HepG2 (cell line): ENCODE data around the gene DDX1. TPM values are rescaled to one million over a fixed set of nuclear protein-coding genes. Genes with fewer than 3 reads are reported as not detected.
A peak's percentile ranks its signal among the peaks of the same experiment; 100 is the strongest.

Experiments used
- ATAC-seq: fragments of 200-7000 bp; cut with Tn5 transposase; 3 replicates; pipeline ENCODE4 v1.9.1; 2020; ENCODE audit warnings: mild to moderate bottlenecking, moderate library complexity
- BruUV-seq: library from RNA; stranded (reverse); fragments of 400-500 nt; replicated peaks from 2 replicates; lab custom pipeline; 2021; lab: Mats Ljungman, UMichigan
- CTCF ChIA-PET: fragments of 300-600 bp; formaldehyde crosslinking; extraction: SDS; loops from one replicate; lab custom pipeline; 2021; ENCODE audit warnings: low total read pairs, inconsistent platforms, low intra/inter-chr PET ratio; lab: Yijun Ruan, JAX
- POLR2A ChIA-PET: fragments of 350-600 bp; sonication (Branson Sonifier 250); formaldehyde crosslinking; loops from one replicate; lab custom pipeline; 2020; ENCODE audit warnings: antibody characterized with exemption, inconsistent platforms; lab: Yijun Ruan, JAX
- DNase-seq: peaks from one replicate; pipeline ENCODE4 v3.0.0-alpha.2; 2015; ENCODE audit warnings: low spot score
- FAIRE-seq: peaks from 3 replicates; lab custom pipeline; 2011; peaks lifted over from hg19 to GRCh38; lab: Jason Lieb, UNC
- H2AFZ ChIP-seq: one replicate; pipeline ENCODE4 v1.6.1; 2011; ENCODE audit warnings: low read length, inconsistent platforms
- H3K27ac ChIP-seq: fragments of 300-600 bp; 3 replicates; pipeline ENCODE4 v1.8.0; 2011; ENCODE audit warnings: mixed run types, mild to moderate bottlenecking, mixed read lengths, low read length, inconsistent platforms; ENCODE audit not compliant: insufficient read depth; ENCODE audit errors: extremely low read length
- H3K27me3 ChIP-seq, 2 experiments: fragments of 200-600 bp in 1 of 2; 2 replicates in 1 of 2; 3 replicates in 1 of 2; pipeline versions ENCODE4 v1.6.0 to v1.8.0; 2011; ENCODE audit warnings: low read length in 2 of 2, mild to moderate bottlenecking in 2 of 2, moderate library complexity in 2 of 2, inconsistent platforms in 1 of 2; ENCODE audit not compliant: insufficient read depth in 2 of 2, control insufficient read depth in 1 of 2
- H3K36me3 ChIP-seq, 2 experiments: fragments of 200-600 bp in 1 of 2; replicated peaks in 1 of 2; 2 replicates in 1 of 2; 3 replicates in 1 of 2; pipeline versions ENCODE4 v1.5.1 to v1.8.0; 2011; ENCODE audit warnings: low read length in 2 of 2, inconsistent platforms in 1 of 2; ENCODE audit not compliant: insufficient read depth in 2 of 2, control insufficient read depth in 1 of 2
- H3K4me1 ChIP-seq: 2 replicates; pipeline ENCODE4 v1.5.1; 2012; ENCODE audit warnings: low read length, inconsistent platforms; ENCODE audit not compliant: insufficient read depth
- H3K4me2 ChIP-seq: 2 replicates; pipeline ENCODE4 v1.6.0; 2011; ENCODE audit warnings: low read depth, low read length, inconsistent platforms
- H3K4me3 ChIP-seq, 3 experiments: fragments of 200-600 bp in 1 of 3; sonication (generic), shearing (Covaris generic) in 1 of 3; replicated peaks in 1 of 3; 2 replicates each; pipeline ENCODE4 v1.5.1; 2011 to 2016; ENCODE audit warnings: low read length in 3 of 3, inconsistent platforms in 2 of 3, low read depth in 2 of 3, mild to moderate bottlenecking in 2 of 3, control low read depth in 1 of 3, mixed read lengths in 1 of 3; ENCODE audit not compliant: insufficient read depth in 1 of 3
- H3K79me2 ChIP-seq: one replicate; pipeline ENCODE4 v1.6.1; 2011; ENCODE audit warnings: low read length, inconsistent platforms; ENCODE audit not compliant: insufficient read depth
- H3K9ac ChIP-seq: 2 replicates; pipeline ENCODE4 v1.6.0; 2011; ENCODE audit warnings: mild to moderate bottlenecking, low read depth, low read length, inconsistent platforms; ENCODE audit not compliant: insufficient read depth
- H3K9me3 ChIP-seq: 2 replicates; pipeline ENCODE4 v1.5.1; 2012; ENCODE audit warnings: mild to moderate bottlenecking, low read length
- H4K20me1 ChIP-seq: 2 replicates; pipeline ENCODE4 v1.6.0; 2011; ENCODE audit warnings: inconsistent platforms, mild to moderate bottlenecking, low read length, moderate library complexity; ENCODE audit not compliant: insufficient read depth
- FOSL1 ChIP-seq: sonication (generic); formaldehyde crosslinking; IDR thresholded peaks from 2 replicates; pipeline ENCODE4 v1.9.0; 2021; ENCODE audit warnings: missing genetic modification reagents, borderline replicate concordance
- SNAPC5 ChIP-seq: sonication (generic); formaldehyde crosslinking; IDR thresholded peaks from 2 replicates; pipeline ENCODE4 v1.8.1; 2023; ENCODE audit warnings: mild to moderate bottlenecking, missing genetic modification reagents, borderline replicate concordance
- ZBTB10 ChIP-seq: sonication (generic); formaldehyde crosslinking; IDR thresholded peaks from 2 replicates; pipeline ENCODE4 v1.4.0; 2020; ENCODE audit warnings: missing genetic modification reagents, borderline replicate concordance
- ZNF331 ChIP-seq: sonication (generic); formaldehyde crosslinking; IDR thresholded peaks from 2 replicates; pipeline ENCODE4 v1.4.0; 2020; ENCODE audit warnings: missing genetic modification reagents
- WGBS: methylation state at CpG from one replicate; pipeline ENCODE4 v1.1.6; 2017; ENCODE audit warnings: low lambda C conversion rate; 5-methylcytosine and 5-hydroxymethylcytosine counted together
- in situ Hi-C: cut with HindIII; loops from 2 replicates; pipeline ENCODE4 v1.10.0; 2017; ENCODE audit warnings: low pct_unique_long_range_greater_than_20kb; ENCODE audit not compliant: extremely low pct_ligation_motif_present
- intact Hi-C: fragments of 100-400 bp; cut with micrococcal nuclease; formaldehyde crosslinking; loops from one replicate; pipeline ENCODE4 v1.10.0; 2022; ENCODE audit not compliant: unreplicated experiment
- polyA plus RNA-seq, 8 experiments: library from polyadenylated mRNA; depleted of rRNA in 3 of 8; stranded (reverse) in 7 of 8; unstranded in 1 of 8; fragments of >200 nt; fragmentation: Illumina TruSeq in 4 of 8; extraction: Trizol in 4 of 8; gene quantifications; 2 replicates each; pipeline versions ENCODE4 v1.2.1 to v1.2.3, GENCODE V29; 2011 to 2016; ENCODE audit warnings: low read depth in 4 of 8, missing spikeins in 1 of 8, mixed read lengths in 1 of 8; ENCODE audit not compliant: insufficient read depth in 1 of 8
- total RNA-seq, 5 experiments: library from RNA; depleted of rRNA; stranded (reverse); fragments of >200 nt; fragmentation: Illumina TruSeq; extraction: Trizol; gene quantifications; 2 replicates each; pipeline ENCODE4 v1.2.3, GENCODE V29; 2016; ENCODE audit warnings: low read depth in 1 of 5
- TF ChIP-seq, protein P1 (sequence below): sonication (generic); formaldehyde crosslinking; IDR thresholded peaks from 2 replicates; pipeline ENCODE4 v1.4.0; 2020; ENCODE audit warnings: missing genetic modification reagents

The DDX1 gene
- total and polyA plus RNA-seq, 2 of the 13 experiments (the other 11 are each of a cell fraction or from before 2014, with no cell fraction given) = 81.6 to 130 TPM

DNA sequence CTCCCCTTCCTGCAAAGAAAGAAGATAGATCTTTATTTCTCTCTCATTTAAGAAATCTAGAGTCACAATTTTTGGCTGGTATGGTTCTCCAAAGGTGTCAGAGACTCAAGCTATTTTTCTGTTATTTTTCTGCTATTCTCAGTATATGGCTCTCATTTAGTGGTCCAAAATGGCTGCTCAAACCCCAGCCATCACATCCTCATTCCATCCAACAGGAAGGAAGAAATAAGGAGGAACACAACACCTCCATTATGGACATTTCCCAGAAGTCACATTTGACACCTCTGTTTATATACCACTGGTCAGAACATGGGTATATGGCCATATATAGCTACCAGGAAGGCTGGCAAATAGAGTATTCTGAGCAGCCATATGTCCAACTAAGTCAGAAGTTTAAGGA lies 7.4 kb upstream of the DDX1 start (continued):
- TF ChIP-seq ZBTB10 (CRISPR knock-in tag) (no peak), FOSL1 (CRISPR knock-in tag) (no peak)
- TF ChIP-seq, protein P1, sequence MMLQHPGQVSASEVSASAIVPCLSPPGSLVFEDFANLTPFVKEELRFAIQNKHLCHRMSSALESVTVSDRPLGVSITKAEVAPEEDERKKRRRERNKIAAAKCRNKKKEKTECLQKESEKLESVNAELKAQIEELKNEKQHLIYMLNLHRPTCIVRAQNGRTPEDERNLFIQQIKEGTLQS (CRISPR knock-in tag) = no peak

- no peak overlapping the region for H3K27ac ChIP-seq
- ChIA-PET CTCF (no interaction called here), POLR2A (no interaction called here)
- H3K27me3 ChIP-seq = no peaks in the 10 kb centered on the region
- H3K4me3 ChIP-seq = no peak overlapping the region
- in situ Hi-C loops = loop anchor here (10.0 to 25.0 kb wide), 4 partner anchors 150 to 948 kb away; partner anchors contain the start of gene LRATD1
- H4K20me1 ChIP-seq = no peaks in the 10 kb centered on the region
- no peak for FAIRE-seq
- H3K9ac ChIP-seq = no peak overlapping the region
- TF ChIP-seq ZNF331 (CRISPR knock-in tag) (peak; percentile 96), SNAPC5 (CRISPR knock-in tag) (no peak)
- TF ChIP-seq, all 625 proteins: peak for 1
- intact Hi-C loops = no loop called here
- no peak overlapping the region for H2AFZ ChIP-seq
- 41% methylated on average over 2 of the region's 2 CpGs for WGBS
- DNase-seq (no peak), ATAC-seq (no peak)
- H3K79me2 ChIP-seq = no peaks in the 10 kb centered on the region
- BruUV-seq = no TSS peak
- no peak overlapping the region for H3K4me2 ChIP-seq
- peaks cover 14% of the 10 kb centered on the region for H3K4me1 ChIP-seq
- no peaks in the 10 kb centered on the region for H3K36me3 ChIP-seq
- no peaks in the 10 kb centered on the region for H3K9me3 ChIP-seq
Observed at GRCh38 chr2:15584767-15585469, 6.8 kb upstream of the DDX1 start.
